ENCODE results near the gene HCN2.
"Not testable (repeated sequence)": the region's sequence is repeated elsewhere in the genome, so short reads cannot be mapped to it uniquely, and the experiment has no call there.

The HCN2 gene

DNA sequence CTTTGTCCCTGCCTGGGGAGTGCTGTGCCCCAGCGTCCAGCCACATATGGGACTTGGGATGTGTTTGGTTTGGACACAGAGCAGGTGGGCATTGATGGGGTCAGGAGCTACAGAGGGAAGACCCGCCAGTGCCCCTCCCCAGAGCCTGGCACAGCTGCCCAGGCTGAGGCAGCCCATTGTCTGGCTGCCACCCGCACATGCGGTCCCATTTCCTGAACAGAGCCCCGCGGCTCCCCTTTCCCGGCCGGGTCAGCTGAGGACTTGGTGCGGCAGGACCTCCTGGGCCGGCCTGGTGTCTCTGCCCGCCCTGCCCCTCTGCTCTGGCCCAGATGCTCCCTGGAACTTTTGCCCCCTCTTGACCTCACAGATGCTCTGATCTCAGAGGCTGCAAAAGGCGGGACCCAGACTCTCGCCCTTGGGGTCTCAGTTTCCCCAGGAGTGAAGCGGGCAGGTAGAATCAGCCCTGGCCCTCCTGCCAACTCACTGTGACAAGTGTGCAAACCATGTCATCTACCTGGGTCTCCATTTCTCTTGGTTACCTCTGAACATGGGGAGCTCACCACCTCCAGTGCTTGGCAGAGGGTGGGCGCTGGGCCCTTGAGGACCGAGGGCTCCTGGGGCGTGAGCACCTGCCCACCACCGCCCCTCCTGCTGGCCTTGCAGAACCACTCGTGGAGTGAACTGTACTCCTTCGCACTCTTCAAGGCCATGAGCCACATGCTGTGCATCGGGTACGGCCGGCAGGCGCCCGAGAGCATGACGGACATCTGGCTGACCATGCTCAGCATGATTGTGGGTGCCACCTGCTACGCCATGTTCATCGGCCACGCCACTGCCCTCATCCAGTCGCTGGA, 17.8 kb downstream of the HCN2 start:
- DNase-seq, result no peak

DNA sequence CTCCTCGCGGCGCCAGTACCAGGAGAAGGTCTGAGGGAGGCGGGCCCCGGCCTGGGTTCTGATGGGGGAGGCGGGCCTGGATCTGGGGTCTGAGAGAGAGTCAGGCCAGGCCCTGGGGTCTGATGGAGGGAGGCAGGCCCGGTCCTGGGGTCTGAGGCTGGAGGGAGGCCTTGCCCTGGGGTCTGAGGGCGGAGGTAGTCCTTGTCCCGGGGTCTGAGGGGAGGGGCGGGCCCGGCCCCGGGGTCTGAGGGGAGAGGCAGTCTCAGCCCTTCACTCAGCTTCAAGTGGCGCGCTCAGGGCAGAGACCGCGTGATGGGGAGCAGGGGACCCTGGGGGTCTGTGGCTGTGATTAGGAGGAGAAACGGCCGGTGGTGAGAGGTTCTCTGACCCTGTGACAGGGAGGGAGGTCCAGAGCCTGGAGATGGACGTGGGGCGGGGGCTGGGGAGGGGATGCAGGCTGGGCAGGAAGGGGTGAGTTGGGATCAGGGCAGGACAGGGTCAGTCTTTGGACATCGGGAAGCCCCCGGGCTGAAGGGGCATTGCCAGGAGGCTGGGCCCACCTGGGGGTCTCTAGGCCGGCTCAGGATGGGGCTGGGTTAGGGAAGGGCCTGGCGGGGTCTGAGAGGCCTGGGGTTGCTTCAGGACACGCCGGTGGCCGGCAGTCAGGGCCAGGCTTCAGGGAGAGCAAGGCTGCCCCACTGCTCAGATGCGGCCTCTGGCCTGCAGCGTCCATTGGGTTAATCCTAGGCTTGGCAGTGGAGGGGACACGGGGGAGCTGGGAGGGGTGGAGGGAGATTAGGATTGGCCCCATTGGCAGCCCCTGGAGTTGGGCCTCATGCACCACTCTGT, 18.7 kb downstream of the HCN2 start:
- no peak for DNase-seq

DNA sequence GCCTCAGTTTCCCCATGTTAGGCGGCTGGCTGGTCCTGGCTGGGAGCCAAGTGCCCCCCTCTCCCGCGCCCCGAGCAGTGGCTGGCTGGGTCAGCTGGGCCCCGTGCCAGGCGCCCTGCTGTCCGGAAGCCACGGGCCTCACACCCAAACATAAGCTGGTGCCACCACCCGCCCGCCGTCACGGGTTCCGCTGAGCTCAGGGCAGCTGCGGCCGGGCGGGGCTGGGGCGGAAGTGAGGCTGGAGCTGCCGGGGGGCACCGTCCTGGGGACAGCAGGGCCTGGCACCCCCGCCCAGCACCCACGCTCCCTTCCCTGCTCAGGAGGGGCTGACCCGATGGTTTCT, 19.3 kb downstream of the HCN2 start:
- DNase-seq, result no peak

DNA sequence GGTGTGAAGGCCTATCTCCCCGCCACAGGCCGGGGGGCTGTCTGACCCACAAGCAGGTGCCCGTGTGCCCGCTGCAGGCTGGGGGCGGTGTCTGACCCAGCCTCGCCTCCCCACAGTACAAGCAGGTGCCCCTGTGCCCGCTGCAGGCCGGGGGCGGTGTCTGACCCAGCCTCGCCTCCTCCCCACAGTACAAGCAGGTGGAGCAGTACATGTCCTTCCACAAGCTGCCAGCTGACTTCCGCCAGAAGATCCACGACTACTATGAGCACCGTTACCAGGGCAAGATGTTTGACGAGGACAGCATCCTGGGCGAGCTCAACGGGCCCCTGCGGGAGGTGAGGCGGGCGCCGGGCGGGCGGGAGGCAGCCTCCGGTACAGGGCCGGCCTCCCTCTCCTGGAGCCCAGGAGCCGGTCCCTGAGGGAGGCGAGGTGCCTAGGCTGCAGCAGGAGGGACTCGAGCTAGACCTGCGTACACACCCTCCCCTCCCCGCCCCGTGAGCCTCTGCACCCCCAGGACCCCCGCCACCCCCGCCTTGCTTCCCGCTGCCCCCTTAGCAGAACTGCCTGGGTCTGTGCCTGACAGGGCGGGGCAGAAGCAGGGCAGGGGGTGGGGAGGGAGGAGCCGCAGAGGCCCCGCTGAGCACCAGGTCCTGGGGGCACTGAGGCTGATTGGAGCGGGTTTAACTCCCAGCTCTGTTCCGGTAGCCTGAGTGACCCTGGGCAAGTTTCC, 20.6 kb downstream of the HCN2 start:
- peak; percentile 30 for DNase-seq

DNA sequence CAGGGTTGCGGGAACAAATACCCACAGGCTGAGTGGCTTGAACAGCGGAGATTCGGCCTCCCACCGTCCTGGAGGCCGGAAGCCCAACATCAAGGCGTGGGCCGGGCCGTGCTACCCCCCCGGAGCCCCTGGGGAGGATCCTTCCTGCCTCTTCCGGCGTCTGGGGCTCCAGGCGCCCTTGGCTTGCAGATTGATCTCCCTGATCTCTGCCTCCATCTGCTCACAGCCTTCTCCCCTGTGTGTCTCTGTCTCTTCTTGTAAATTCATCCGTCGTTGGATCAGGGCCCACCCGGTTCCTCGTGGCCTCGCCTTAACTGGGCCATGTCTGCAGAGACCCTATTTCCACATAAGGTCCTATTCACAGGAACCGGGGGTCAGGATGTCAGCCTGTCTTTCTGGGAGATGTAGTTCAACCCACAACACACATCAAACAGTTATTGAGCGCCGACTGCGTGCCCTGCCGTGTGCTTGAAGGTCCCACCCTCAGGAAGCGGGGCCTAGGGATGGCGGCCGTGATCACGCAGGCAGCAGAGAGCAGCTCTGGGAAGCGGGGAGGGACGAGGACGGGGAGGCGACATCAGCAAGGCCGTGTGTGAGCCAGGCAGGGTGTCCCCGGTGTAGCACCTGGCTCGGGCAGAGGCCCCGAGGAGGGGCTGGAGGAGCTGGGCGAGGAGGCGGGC, 21.3 kb downstream of the HCN2 start:
- DNase-seq, result peak; percentile 55

DNA sequence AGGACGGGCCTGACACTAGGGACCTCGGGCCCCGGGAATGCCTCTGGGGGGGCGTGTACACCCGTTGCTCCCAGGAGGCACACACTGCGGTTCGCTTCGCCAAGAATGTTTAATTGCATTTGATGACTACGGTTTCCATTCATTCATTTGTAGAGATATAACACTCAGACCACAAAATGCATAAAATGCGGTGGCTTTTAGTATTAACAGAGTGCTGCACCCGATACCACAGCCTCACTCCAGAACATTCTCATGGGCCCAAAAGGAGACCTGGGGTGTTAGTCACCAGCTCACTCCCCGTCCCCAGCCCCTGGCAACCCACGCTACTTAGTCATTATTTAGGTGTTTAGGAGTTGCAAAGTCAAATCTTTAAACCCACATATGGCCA, 21.8 kb downstream of the HCN2 start:
- peak; percentile 36 for DNase-seq

DNA sequence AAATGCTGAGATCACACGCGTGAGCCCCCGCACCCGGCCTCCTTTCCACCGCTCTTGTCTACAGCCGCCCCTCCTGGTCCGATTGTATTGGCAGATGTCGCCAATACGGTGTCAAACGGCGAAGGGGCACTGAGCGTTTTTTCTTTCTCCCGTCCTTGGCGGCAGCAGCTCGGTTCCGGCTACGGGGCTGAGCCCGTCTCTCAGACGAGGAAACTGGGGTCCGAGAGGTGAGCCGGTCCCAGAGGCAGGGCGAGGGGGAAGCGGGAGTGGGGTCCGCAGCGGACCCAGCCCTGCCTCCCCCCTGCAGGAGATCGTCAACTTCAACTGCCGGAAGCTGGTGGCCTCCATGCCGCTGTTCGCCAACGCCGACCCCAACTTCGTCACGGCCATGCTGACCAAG, 23.3 kb downstream of the HCN2 start:
- no peak for DNase-seq

DNA sequence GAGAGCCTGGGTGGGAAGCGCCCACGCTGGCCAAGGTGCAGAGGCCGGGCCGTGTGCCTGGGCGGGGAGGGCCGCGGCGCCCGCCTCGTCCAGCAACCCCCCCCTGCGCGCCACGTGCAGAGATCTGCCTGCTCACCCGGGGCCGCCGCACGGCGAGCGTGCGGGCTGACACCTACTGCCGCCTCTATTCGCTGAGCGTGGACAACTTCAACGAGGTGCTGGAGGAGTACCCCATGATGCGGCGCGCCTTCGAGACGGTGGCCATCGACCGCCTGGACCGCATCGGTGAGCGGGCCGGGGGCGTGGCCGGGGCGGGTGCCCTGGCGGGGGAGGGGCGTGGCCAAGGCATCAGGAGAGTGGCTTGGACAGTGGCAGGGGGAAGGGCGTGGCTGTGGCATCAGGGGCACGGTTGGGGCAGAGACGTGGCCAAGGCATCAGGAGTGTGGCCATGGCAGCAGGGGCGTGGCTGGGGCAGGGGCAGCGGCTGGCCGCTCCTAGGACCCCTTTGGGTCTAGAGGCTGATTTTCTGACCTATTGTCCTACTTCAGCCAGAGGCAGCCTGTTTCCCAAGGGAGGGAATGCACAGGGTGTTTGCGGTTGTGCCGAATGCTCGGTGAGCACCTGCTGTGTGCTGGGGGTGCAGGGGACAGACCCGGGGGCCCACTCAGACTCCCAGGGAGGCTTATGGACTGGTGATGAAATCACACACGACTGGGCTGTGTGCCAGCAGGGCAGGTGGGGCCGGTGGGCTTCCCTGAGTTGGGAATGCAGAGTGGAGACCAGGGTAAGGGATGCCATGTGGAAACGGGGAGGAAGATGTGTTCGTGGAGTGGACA, 24.3 kb downstream of the HCN2 start:
- DNase-seq, result no peak

DNA sequence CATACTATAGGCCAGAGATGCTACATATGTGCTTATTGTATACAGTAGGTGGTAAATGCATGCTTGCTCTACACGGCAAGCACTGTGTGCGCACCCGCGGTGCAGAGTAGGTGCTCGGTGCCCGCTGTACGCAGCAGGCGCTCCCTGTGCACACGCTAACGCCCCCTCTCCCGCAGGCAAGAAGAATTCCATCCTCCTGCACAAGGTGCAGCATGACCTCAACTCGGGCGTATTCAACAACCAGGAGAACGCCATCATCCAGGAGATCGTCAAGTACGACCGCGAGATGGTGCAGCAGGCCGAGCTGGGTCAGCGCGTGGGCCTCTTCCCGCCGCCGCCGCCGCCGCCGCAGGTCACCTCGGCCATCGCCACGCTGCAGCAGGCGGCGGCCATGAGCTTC, 25.9 kb downstream of the HCN2 start:
- DNase-seq, result no peak

DNA sequence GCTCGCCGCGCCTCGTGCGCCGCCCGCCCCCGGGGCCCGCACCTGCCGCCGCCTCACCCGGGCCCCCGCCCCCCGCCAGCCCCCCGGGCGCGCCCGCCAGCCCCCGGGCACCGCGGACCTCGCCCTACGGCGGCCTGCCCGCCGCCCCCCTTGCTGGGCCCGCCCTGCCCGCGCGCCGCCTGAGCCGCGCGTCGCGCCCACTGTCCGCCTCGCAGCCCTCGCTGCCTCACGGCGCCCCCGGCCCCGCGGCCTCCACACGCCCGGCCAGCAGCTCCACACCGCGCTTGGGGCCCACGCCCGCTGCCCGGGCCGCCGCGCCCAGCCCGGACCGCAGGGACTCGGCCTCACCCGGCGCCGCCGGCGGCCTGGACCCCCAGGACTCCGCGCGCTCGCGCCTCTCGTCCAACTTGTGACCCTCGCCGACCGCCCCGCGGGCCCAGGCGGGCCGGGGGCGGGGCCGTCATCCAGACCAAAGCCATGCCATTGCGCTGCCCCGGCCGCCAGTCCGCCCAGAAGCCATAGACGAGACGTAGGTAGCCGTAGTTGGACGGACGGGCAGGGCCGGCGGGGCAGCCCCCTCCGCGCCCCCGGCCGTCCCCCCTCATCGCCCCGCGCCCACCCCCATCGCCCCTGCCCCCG, 26.5 kb downstream of the HCN2 start:
- DNase-seq, result no peak

DNA sequence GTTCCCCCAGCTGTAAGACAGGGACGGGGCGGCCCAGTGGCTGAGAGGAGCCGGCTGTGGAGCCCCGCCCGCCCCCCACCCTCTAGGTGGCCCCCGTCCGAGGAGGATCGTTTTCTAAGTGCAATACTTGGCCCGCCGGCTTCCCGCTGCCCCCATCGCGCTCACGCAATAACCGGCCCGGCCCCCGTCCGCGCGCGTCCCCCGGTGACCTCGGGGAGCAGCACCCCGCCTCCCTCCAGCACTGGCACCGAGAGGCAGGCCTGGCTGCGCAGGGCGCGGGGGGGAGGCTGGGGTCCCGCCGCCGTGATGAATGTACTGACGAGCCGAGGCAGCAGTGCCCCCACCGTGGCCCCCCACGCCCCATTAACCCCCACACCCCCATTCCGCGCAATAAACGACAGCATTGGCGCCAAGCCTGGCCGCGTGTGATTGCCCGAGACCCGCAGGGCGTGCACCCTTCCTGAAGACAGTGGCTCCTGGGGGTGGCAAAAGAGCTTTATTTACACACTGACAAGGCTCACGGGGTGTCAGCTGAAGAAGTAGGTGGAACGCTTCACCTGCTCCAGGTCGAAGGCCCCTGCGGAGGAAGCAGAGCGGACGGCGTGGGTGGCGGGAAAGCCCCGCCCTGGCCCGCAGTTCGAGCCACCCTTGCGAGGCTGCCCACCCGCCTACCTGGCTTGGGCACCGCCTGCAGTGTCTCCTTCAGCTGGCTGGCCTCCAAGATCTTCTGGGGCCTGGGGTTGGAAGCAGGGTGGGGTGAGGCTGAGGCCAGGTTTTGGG, 27.3 kb downstream of the HCN2 start:
- no peak for DNase-seq

DNA sequence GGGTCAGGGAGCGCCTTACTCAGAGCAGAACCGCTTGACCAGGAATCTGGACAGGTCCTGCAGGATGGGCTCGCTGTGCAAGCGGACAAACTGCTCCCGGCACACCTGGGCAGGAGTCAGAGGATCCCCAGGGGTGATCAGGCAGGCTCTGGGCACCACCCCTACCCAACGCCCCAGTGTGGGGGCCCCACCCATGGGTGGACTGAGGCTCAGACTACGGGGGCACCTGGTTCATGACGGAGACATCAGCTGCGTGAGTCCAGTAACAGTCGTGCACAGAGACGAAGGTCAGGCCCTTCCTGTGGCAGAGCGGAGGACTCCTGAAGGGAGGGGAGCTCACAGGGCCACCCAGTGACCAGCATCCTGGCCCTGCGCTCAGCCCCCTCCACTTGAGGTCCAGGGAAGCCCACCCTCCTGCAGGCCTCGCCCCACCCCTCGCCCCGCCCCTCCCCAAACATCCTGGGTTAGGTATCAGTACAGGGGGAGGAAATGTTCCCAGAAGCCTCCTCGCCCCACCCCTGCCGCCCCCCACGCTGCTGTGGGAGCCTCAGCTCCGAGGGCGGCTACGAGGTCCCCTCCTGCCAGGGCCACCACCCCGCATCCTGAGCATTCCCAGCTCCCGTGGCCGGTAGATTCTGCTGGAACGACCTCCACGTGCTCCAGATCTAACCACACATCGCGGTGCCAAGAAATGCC, 28.0 kb downstream of the HCN2 start:
- no peak for DNase-seq

DNA sequence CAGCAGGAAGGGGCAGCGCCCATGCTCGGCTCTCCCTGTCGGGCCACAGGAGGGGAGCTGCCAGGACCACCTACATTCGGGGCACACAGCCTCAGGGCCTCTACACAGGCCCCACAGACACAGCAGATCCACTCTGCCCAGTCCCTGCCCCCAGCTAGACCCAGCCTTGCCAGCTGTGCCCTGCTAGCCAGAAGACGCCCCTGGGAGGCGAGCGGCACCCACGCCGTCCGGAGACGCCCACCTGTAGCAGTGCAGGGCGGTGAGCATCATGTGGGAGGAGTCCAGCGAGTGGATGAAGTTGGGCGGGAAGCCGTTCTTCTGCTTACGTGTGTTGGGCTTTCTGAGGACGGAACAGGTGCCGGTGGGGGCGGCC, 28.6 kb downstream of the HCN2 start:
- no peak for DNase-seq

DNA sequence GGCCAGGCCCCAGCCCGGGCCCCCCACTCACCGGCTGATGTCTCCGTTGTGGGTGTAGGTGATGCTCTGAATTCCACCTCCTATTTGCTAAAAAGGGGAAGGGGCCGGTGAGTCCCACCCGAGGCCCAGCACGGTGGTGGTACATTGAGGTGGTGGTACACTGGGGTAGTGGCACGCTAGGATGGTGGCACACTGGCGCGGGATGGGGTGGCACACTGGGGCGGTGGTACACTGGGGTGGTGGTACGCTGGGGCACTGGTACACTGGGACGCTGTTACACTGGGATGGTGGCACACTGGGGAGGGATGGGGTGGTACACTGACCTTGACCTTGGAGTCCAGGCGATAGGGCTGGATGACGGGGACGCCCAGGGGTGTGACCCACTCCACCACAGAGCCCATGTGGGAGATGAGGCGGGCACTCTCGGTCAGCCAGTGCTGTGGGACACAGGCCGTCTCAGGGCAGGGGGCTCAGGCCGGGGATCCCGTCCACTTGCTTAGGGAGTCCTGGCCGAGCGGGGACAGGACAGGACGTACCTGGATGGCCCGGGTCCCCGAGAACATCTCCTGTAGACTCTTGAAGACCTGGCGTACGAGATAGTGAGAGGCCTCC, 29.1 kb downstream of the HCN2 start:
- no peak for DNase-seq

DNA sequence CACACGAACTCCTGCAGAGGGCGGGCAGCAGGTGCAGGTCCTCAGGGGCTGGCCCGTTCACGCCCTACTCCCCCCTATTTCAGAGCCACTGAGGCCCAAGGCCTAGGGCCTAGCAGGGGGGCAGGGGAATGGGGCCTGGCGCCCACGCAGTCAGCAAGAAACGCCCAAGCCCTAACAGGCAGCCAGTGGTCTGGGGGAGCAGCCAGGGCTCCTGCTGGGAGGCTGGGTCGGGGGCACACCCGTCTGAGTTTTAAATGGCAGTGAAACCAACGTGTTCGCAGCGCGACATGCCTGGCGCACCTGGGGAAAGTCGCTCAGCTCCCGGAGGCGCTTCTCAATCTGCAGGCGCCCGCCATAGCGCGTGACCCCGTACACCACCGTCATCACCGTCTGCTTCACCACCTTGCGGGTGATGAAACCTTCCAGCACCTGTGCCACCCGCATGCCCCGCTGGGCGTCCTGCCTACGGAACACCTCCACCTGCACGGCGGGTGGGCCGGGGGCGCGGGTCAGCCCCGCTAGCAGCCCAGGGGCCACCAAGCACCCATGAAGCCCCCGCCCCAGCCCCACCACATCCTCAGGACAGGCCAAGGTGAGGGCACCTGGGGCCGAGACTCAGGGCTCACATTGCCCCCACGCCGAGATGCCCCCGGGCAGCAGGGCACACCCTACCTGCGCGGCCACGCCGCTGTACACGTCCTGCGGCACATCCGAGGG, 29.8 kb downstream of the HCN2 start:
- DNase-seq, result no peak

DNA sequence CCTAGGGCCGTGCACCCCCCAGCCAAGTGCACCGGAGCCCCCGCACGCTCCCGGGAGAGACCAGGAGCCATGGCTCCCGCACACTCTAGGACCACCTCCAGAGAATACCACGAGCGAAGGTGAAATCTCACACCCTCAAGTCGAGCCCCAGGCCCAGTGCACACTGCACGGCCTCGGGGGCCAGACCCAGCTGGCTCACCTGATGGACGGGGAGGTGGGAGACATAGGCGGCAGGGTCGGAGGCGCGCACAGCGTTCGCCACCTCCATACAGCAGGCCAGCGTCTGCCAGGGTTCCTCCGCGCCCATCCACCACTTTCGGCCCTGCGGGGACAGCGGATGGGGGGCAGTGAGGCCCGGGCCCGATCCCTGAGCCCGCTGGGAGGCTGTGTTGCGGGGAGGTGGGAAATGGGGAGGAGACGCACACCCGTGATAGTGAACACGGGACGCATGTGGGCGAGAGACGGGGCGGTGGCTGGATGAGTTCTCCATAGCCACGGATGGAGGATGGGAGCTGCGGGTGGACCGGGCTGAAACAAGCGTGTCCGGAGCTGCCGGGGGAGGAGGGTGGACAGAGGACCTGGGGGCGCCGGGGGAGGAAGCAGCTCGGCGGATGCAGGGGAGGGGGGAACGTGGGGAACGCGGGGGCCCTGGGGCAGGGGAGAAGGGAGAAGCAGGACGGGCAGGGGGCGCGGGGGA, 30.6 kb downstream of the HCN2 start:
- DNase-seq, result no peak

DNA sequence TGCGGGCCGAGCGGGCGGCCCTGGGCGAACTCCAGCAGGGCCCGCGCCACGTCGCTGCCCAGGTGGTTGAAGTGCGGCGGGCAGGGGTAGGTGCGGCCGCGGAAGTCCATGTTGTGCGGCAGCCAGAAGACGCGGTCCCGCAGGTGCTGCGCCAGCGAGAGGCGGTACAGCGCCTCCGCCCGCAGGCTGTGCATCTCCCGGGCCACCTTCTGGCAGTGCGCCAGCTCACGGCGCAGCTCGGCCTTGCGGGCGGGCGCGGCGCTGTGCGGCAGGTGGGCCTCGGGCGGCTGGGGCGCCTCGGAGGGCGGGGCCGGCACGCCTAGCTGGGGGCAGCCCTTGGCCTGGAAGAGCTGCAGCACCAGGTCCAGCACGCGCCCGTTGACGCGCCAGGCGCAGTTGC, 31.5 kb downstream of the HCN2 start:
- DNase-seq, result not testable (repeated sequence)

DNA sequence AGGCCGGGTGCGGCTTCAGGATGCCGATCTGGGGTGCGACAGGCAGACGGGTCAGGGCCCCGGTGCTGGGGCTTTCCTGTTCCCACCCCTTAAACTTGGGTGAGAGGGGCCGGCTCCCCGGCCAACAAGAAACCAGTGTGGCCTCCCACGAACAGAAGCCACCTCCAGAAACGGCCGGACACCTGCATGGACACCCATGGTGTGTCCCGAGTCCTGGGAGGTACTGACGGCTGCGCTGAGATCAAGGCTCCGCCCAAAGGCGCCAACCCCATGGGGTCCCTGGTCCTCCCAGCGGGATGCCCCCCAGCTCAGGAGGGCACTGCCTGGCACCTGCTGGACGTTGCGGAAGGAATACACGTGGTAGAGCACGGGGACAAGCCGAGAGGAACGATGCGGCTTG, 32.1 kb downstream of the HCN2 start:
- no peak for DNase-seq

All from activated CD4-positive, alpha-beta T cell treated with anti-CD3 and anti-CD28 coated beads, Interleukin-2, amount 50 U/mL, for 1 hour (primary cell).